Thymus (tissue), 11 donors: ENCODE measurements around the gene CFDP1. TPM values are rescaled to one million over a fixed set of nuclear protein-coding genes. Genes with fewer than 3 reads are reported as not detected.
A peak's percentile ranks its signal among the peaks of the same experiment; 100 is the strongest.

Experiments used
- DNase-seq, 9 donors: peaks; one replicate each; pipeline ENCODE4 v3.0.0-alpha.2; 2013; ENCODE audit warnings: low spot score in 9 of 9, low read depth in 6 of 9, missing footprints in 1 of 9
- H3K27ac ChIP-seq, 2 donors: one replicate each; pipeline ENCODE4 v1.5.1; 2013; ENCODE audit warnings: control low read depth in 1 of 2, low read depth in 1 of 2, low read length in 1 of 2, mild to moderate bottlenecking in 1 of 2, moderate library complexity in 1 of 2
- H3K27me3 ChIP-seq, 2 donors: one replicate each; pipeline ENCODE4 v1.5.1; 2013; ENCODE audit warnings: low read length in 1 of 2; ENCODE audit not compliant: control insufficient read depth in 2 of 2, insufficient read depth in 1 of 2
- H3K36me3 ChIP-seq, 2 donors: one replicate each; pipeline ENCODE4 v1.5.1; 2013; ENCODE audit warnings: low read length in 1 of 2, mild to moderate bottlenecking in 1 of 2, moderate library complexity in 1 of 2; ENCODE audit not compliant: control insufficient read depth in 2 of 2, insufficient read depth in 2 of 2
- H3K4me1 ChIP-seq, 2 donors: one replicate each; pipeline ENCODE4 v1.5.1; 2013; ENCODE audit warnings: low read length in 2 of 2; ENCODE audit not compliant: control insufficient read depth in 2 of 2, insufficient read depth in 2 of 2
- H3K4me3 ChIP-seq, 2 donors: one replicate each; pipeline ENCODE4 v1.5.1; 2013; ENCODE audit warnings: low read length in 2 of 2, control low read depth in 1 of 2, mild to moderate bottlenecking in 1 of 2
- H3K9me3 ChIP-seq, 2 donors: one replicate each; pipeline ENCODE4 v1.5.1; 2013; ENCODE audit warnings: low read length in 1 of 2, mild to moderate bottlenecking in 1 of 2; ENCODE audit not compliant: control insufficient read depth in 2 of 2, insufficient read depth in 1 of 2
- WGBS: extraction: QIAGEN DNeasy Blood & Tissue Kit; methylation state at CpG from one replicate; pipeline ENCODE4 v1.1.7; 2013; 5-methylcytosine and 5-hydroxymethylcytosine counted together
- polyA plus RNA-seq: library from polyadenylated mRNA; stranded (reverse); fragments of 200-250 nt; gene quantifications from one replicate; pipeline ENCODE4 v1.2.3, GENCODE V29; 2013
- total RNA-seq: library from RNA; stranded (reverse); fragments of 120-200 nt; gene quantifications from one replicate; pipeline ENCODE4 v1.2.4, GENCODE V29; 2013
- donor health status: healthy.

CFDP1 gene
- total and polyA plus RNA-seq, 2 donors: 78.3 to 78.5 TPM

DNA sequence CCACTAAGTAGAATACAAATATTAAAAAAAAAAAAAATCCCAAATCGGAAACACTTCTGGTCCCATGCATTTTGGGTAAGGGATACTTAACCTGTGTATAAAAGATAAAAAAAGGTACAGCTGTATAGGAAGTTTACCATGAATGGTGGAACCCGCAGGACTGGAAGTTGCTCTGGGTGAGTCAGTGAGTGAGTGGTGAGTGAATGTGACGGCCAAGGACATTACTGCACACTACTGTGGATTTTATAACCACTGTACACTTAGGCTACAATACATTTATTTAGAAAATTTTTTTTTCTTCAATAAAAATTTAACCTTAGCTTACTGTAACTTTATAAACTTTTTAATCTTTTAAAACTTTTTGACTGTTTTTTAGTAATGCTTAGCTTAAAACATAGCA is 110.6 kb downstream of the CFDP1 start:
- Histone ChIP-seq H3K4me1 (peaks cover 13 to 14% of the 10 kb centered on the region in 2 donors), H3K9me3 (no peaks in the 10 kb centered on the region), H3K27ac (no peak overlapping the region), H3K27me3 (no peaks in the 10 kb centered on the region), H3K36me3 (peaks cover 2 to 5% of the 10 kb centered on the region in 2 donors), H3K4me3 (no peak overlapping the region)
- WGBS: 89% methylated on average over 3 of the region's 3 CpGs
- no peak for DNase-seq

DNA sequence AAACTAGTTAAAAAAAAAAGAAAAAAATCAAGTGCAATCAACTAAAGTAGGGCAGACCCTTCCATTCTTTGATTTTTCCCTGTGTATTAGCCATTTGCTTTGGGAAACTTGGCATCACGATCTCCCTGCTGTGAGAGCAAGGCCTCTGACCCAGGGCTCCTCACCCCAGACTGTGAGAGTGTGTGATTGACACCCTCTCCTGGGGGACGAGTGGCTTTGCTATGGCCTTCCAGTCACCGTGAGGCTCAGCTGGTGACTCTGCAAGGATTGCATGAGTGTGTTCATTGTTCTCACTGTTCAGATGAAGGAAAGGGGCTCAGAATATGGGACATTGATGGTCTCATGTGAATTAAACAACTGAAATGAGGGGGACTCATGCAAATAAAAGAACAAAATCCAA is 112.9 kb downstream of the CFDP1 start:
- Histone ChIP-seq H3K4me3 (no peak overlapping the region), H3K4me1 (peaks cover 13 to 14% of the 10 kb centered on the region in 2 donors), H3K27me3 (no peaks in the 10 kb centered on the region), H3K9me3 (no peaks in the 10 kb centered on the region), H3K36me3 (peaks cover 5 to 6% of the 10 kb centered on the region in 2 donors), H3K27ac (no peak overlapping the region)
- DNase-seq: no peak
- 96% methylated on average over 3 of the region's 3 CpGs for WGBS

DNA sequence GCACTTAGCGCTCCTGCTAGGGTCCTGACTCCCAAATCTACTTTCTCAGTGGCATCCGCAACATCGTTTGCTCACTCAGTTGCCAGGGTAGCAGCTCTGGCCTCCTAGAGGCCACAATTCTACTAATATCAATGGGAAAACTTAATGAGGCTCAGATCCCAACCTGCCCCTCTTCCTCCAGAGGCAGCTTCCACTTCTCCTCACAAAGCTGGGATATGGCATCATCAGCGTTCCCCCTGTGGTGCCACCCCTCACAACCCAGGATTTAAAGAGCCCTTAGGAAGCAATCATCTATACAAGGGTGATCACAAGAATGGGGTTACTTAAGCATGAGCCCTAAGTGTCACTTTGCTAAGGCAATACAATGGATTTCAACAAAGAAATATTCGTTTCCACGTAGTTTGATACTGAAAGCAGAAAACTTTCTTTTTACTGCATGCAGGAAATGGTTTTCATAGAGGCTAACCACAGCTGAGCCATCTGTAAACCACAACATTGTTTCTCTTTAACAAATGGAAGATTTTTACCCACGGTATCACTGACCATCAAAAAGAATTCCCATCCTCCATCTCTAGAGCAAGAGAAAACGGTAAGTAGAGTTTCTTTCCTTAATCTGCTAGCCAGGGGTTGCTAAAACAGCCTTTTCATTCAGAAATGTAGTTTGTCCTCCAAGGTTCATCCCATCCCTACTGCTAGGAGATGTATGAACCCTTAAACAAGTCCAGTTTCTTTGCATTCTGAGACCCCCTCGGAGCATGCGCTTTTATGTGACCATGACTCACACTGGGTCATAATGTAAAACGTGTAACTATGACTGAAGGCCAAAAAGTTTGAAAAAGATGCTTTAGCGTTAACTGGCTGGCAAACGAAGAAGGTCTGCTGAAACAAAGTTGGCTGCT is 113.5 kb downstream of the CFDP1 start:
- DNase-seq: peak in 3 of 9 donors; percentile 9 to 53 (median 13)
- Histone ChIP-seq H3K27me3 (no peaks in the 10 kb centered on the region), H3K4me1 (peaks cover 13 to 14% of the 10 kb centered on the region in 2 donors), H3K9me3 (no peaks in the 10 kb centered on the region), H3K36me3 (peaks cover 2 to 6% of the 10 kb centered on the region in 2 donors), H3K4me3 (no peak overlapping the region), H3K27ac (no peak overlapping the region)
- 66% methylated on average over 13 of the region's 13 CpGs for WGBS

DNA sequence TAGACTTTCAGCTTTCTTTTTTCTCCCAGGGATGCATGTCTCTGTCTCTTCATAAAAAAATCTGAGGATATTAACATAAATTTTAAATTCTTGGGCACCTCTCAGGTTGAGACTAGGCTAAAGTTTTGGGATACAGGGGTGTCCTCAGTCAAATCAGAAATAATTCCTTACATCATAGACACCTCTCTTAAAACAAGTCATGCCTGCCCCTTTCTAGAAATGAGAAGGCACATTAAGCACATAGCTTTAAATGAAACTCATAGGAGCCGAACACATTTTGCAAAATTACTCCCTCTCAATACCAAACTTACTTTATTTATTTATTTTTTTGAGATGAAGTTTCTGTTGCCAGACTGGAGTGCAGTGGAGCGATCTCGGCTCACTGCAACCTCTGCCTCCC is 114.6 kb downstream of the CFDP1 start:
- WGBS: 97% methylated on average over 3 of the region's 3 CpGs
- Histone ChIP-seq H3K27ac (no peak overlapping the region), H3K27me3 (no peaks in the 10 kb centered on the region), H3K36me3 (peaks cover 0 to 8% of the 10 kb centered on the region in 2 donors), H3K9me3 (no peaks in the 10 kb centered on the region), H3K4me1 (peaks cover 13 to 14% of the 10 kb centered on the region in 2 donors), H3K4me3 (no peak overlapping the region)
- DNase-seq: no peak

DNA sequence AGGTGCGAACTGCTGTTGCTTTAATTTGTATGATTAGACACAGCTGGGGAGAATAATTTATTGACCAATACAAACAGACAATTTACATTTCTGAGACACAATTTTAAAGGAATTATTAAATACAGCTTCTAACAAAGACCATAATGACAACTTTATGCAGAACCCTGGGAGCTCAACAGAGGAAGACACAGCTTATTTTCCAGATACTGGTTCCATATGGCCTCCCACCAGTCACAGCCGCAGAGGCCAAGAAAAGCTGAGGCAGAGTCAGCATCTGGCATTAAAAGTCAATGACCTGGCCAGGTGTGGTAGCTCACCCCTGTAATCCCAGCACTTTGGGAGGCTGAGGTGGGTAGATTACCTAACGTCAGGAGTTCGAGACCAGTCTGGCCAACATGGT is 115.8 kb downstream of the CFDP1 start:
- H3K27ac ChIP-seq: no peak overlapping the region
- WGBS: 97% methylated on average over 4 of the region's 4 CpGs
- H3K27me3 ChIP-seq: no peaks in the 10 kb centered on the region
- no peak overlapping the region for H3K4me3 ChIP-seq
- H3K36me3 ChIP-seq: peaks cover 2 to 16% of the 10 kb centered on the region in 2 donors
- DNase-seq: no peak
- H3K4me1 ChIP-seq: peaks cover 13 to 14% of the 10 kb centered on the region in 2 donors
- H3K9me3 ChIP-seq: no peaks in the 10 kb centered on the region

DNA sequence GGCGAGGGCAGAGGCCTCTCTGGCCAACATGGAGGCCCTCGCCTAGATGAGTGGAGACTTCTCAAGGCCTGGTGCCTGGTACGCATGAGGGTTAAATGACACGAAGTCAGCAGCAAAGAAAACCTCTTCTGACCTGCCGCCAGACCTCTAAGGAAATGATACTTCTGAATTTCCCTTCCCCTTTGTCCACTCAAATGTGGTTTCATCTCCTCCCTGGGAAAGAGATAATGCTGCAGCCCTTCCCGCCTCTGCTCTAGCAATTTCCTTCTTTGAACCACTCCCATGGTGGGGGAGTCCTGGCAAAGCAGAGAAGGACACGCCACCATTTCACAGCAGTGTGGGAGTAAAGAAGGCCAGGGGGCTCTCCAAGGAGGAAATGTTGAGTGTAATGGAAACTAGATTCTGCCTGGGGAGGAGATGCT is 116.2 kb downstream of the CFDP1 start:
- Histone ChIP-seq H3K36me3 (peaks cover 2 to 16% of the 10 kb centered on the region in 2 donors), H3K27ac (no peak overlapping the region), H3K4me3 (no peak overlapping the region), H3K27me3 (no peaks in the 10 kb centered on the region), H3K4me1 (peaks cover 13 to 14% of the 10 kb centered on the region in 2 donors), H3K9me3 (no peaks in the 10 kb centered on the region)
- no peak for DNase-seq
- WGBS: 94% methylated on average over 7 of the region's 7 CpGs

DNA sequence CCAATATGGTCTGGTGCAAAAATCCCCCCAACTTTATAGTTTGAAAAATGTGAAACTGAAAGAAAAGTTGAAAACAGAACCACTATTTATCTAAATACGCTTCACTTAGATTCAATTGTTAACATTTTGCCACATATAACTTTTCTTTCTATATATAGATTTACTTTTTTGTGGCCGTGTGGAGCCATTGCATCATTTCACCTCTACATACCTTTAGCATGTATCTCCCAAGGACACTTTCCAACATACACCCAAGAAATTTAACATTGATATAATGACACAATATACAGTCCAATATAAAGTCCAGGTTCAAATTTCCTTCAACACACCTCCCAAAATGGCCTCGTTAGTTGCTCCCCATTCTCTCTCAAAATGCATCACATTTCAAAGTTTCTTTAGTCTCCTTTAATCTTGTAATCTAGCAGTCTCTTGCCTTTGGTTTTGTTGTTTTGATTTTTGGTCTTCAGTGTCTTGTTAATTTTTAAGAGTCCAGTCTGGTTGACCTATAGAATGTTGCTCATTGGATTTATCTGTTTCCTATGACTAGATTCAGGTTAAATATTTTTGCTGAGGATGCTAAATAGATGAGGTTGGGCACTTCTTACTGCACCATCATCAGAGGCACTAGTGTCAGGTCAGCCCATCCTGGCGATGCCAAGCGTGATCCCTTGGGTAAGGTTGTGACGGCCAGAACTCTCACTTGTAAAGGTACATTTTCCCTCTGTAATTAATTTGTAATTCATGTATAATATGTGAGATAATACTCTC is 117.6 kb downstream of the CFDP1 start:
- Histone ChIP-seq H3K27me3 (no peaks in the 10 kb centered on the region), H3K4me1 (peaks cover 13 to 14% of the 10 kb centered on the region in 2 donors), H3K36me3 (peaks cover 2 to 16% of the 10 kb centered on the region in 2 donors), H3K27ac (no peak overlapping the region), H3K9me3 (no peaks in the 10 kb centered on the region), H3K4me3 (no peak overlapping the region)
- 98% methylated on average over 6 of the region's 6 CpGs for WGBS
- DNase-seq: no peak

DNA sequence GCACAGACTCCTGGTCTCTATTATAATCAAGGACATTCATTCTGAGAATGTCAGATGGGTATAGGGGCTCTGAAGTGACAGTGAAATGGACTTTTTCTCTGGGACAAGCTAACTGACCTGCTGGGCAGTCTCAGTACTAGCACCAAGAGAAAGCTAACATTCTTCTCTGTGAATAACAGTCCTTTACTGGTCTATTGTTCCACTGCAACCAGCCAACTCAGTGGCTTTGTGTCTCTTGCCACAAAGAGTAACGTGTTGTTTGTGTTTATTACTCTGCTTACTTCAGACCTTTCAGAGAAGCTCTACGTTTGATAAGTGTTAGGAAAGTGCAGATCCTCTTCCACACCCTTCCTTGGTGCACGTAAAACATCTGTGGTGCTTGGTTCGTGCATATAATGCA is 120.4 kb downstream of the CFDP1 start:
- Histone ChIP-seq H3K4me3 (no peak overlapping the region), H3K9me3 (no peaks in the 10 kb centered on the region), H3K27me3 (no peaks in the 10 kb centered on the region), H3K4me1 (peaks cover 0 to 3% of the 10 kb centered on the region in 2 donors), H3K36me3 (peaks cover 2 to 18% of the 10 kb centered on the region in 2 donors), H3K27ac (no peak overlapping the region)
- no peak for DNase-seq
- WGBS: 98% methylated on average over 4 of the region's 4 CpGs

DNA sequence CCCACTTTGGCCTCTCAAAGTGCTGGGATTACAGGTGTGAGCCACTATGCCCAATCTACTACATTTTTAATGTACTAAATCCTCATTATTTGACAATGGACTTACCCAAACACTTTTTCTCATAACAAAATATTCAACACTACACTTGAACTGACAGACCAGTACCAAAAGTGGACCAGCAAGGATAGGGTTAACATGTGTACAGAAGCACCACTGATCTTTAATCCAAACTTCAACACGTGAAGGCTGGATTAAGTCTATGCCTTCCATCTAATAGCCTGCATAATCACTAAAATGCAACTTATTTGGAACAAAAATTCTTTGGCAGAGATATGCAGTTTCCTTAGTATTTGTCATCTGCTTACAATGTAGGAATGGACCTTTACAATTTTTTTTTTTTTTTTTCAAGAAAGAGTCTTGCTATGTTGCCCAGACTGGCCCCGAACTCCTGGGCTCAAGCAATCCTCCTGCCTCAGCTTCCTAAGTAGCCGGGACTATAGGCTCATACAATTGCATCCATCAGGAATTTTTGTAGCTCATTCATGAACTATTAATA is 121.8 kb downstream of the CFDP1 start:
- H3K36me3 ChIP-seq: peaks cover 2 to 12% of the 10 kb centered on the region in 2 donors
- H3K9me3 ChIP-seq: no peaks in the 10 kb centered on the region
- H3K27me3 ChIP-seq: no peaks in the 10 kb centered on the region
- H3K4me1 ChIP-seq: peaks cover 0 to 4% of the 10 kb centered on the region in 2 donors
- 94% methylated on average over 3 of the region's 3 CpGs for WGBS
- H3K27ac ChIP-seq: no peak overlapping the region
- DNase-seq: no peak
- H3K4me3 ChIP-seq: no peak overlapping the region
